H1 (cell line): Measurements from ENCODE around the gene PATL2. TPM values are rescaled to one million over a fixed set of nuclear protein-coding genes. Genes with fewer than 3 reads are reported as not detected.

Experiments
- CTCF ChIA-PET: fragments of 300-600 bp; sonication (Branson Sonifier 250); formaldehyde crosslinking; loops from one replicate; lab custom pipeline; 2021; ENCODE audit not compliant: partially characterized antibody; lab: Charles Lee
- POLR2A ChIA-PET: fragments of 300-600 bp; sonication (Branson Sonifier 250); formaldehyde crosslinking; loops from one replicate; lab custom pipeline; 2021; ENCODE audit warnings: inconsistent platforms; ENCODE audit not compliant: partially characterized antibody; lab: Charles Lee
- DNase-seq, 2 experiments: peaks; one replicate each; pipeline versions ENCODE4 v3.0.0 to v3.0.0-alpha.2; 2010 to 2022; ENCODE audit warnings: low spot score in 2 of 2, low read depth in 1 of 2, mixed read lengths in 1 of 2
- FAIRE-seq: peaks from 2 replicates; lab custom pipeline; 2011; peaks lifted over from hg19 to GRCh38; lab: Jason Lieb, UNC
- H2AFZ ChIP-seq: 2 replicates; pipeline ENCODE4 v1.8.1; 2012; ENCODE audit warnings: low read length, inconsistent platforms
- H2AK5ac ChIP-seq: 2 replicates; pipeline ENCODE4 v1.6.1; 2013; ENCODE audit warnings: low read depth, low read length
- H2BK120ac ChIP-seq: replicated peaks from 2 replicates; pipeline ENCODE3; 2013; ENCODE audit warnings: low read depth, low read length, inconsistent platforms
- H2BK12ac ChIP-seq: 2 replicates; pipeline ENCODE4 v1.6.1; 2013; ENCODE audit warnings: low read depth, low read length
- H2BK15ac ChIP-seq: 2 replicates; pipeline ENCODE4 v1.6.1; 2013; ENCODE audit warnings: low read length
- H2BK20ac ChIP-seq: 2 replicates; pipeline ENCODE4 v1.6.1; 2013; ENCODE audit warnings: low read length
- H2BK5ac ChIP-seq: 2 replicates; pipeline ENCODE4 v1.6.1; 2013; ENCODE audit warnings: low read depth, low read length
- H3K14ac ChIP-seq: 2 replicates; pipeline ENCODE4 v1.6.1; 2013; ENCODE audit warnings: inconsistent platforms; ENCODE audit not compliant: insufficient read length
- H3K18ac ChIP-seq: 2 replicates; pipeline ENCODE4 v1.6.1; 2013; ENCODE audit warnings: low read length; ENCODE audit errors: extremely low read depth
- H3K23ac ChIP-seq: 2 replicates; pipeline ENCODE4 v1.6.1; 2013; ENCODE audit warnings: inconsistent platforms; ENCODE audit not compliant: insufficient read length
- H3K23me2 ChIP-seq: 2 replicates; pipeline ENCODE4 v1.6.1; 2013; ENCODE audit warnings: low read depth, low read length
- H3K27ac ChIP-seq: 2 replicates; pipeline ENCODE4 v1.6.1; 2011; ENCODE audit warnings: low read depth, low read length, inconsistent platforms
- H3K27me3 ChIP-seq, 4 experiments: replicated peaks in 1 of 4; 1 replicate in 1 of 4; 2 replicates in 3 of 4; pipeline versions ENCODE4 v1.6.1 to v1.8.1; 2011 to 2013; ENCODE audit warnings: low read length in 3 of 4, mild to moderate bottlenecking in 3 of 4, inconsistent platforms in 2 of 4, mixed read lengths in 2 of 4, moderate library complexity in 1 of 4; ENCODE audit not compliant: control insufficient read depth in 3 of 4, insufficient read depth in 3 of 4; ENCODE audit errors: extremely low read depth in 1 of 4
- H3K36me3 ChIP-seq, 4 experiments: 2 replicates each; pipeline versions ENCODE4 v1.6.1 to v1.8.1; 2011 to 2013; ENCODE audit warnings: mild to moderate bottlenecking in 4 of 4, low read length in 3 of 4, moderate library complexity in 2 of 4, control low read depth in 1 of 4, inconsistent platforms in 1 of 4; ENCODE audit not compliant: insufficient read depth in 4 of 4, control insufficient read depth in 2 of 4
- H3K4ac ChIP-seq: replicated peaks from 2 replicates; pipeline ENCODE3; 2013; ENCODE audit warnings: low read length, low read depth, mixed read lengths, inconsistent platforms; ENCODE audit not compliant: insufficient read length
- H3K4me1 ChIP-seq, 4 experiments: replicated peaks in 1 of 4; 1 replicate in 1 of 4; 2 replicates in 3 of 4; pipeline versions ENCODE4 v1.6.1 to v1.8.1; 2011 to 2013; ENCODE audit warnings: low read length in 3 of 4, inconsistent platforms in 2 of 4, mixed read lengths in 1 of 4; ENCODE audit not compliant: insufficient read depth in 4 of 4, control insufficient read depth in 3 of 4
- H3K4me2 ChIP-seq, 2 experiments: 2 replicates each; pipeline versions ENCODE4 v1.6.1 to v1.8.1; 2011 to 2013; ENCODE audit warnings: low read depth in 2 of 2, low read length in 2 of 2, control low read depth in 1 of 2, inconsistent platforms in 1 of 2, mild to moderate bottlenecking in 1 of 2; ENCODE audit not compliant: insufficient read depth in 1 of 2
- H3K4me3 ChIP-seq, 4 experiments: fragments of 200-600, 300-600 bp in 1 of 4; sonication (generic), shearing (Covaris generic), sonication (Bioruptor Twin) in 1 of 4; 2 replicates each; pipeline versions ENCODE4 v1.5.1 to v1.8.1; 2011 to 2016; ENCODE audit warnings: low read length in 4 of 4, low read depth in 3 of 4, control low read depth in 2 of 4, inconsistent platforms in 2 of 4, mild to moderate bottlenecking in 2 of 4, mixed read lengths in 1 of 4, moderate library complexity in 1 of 4; ENCODE audit not compliant: insufficient read depth in 2 of 4; ENCODE audit errors: extremely low read depth in 1 of 4
- H3K56ac ChIP-seq: replicated peaks from 2 replicates; pipeline ENCODE3; 2013; ENCODE audit warnings: low read depth, mild to moderate bottlenecking, mixed read lengths, low read length, inconsistent platforms; ENCODE audit not compliant: insufficient read length
- H3K79me1 ChIP-seq: 2 replicates; pipeline ENCODE4 v1.6.1; 2013; ENCODE audit warnings: low read depth, low read length, control low read depth
- H3K79me2 ChIP-seq, 2 experiments: 2 replicates each; pipeline versions ENCODE4 v1.6.1 to v1.8.1; 2012 to 2013; ENCODE audit warnings: low read length in 2 of 2, mild to moderate bottlenecking in 2 of 2, inconsistent platforms in 1 of 2; ENCODE audit not compliant: insufficient read depth in 2 of 2, control insufficient read depth in 1 of 2
- H3K9ac ChIP-seq, 4 experiments: replicated peaks in 1 of 4; 1 replicate in 1 of 4; 2 replicates in 3 of 4; pipeline versions ENCODE4 v1.6.1 to v1.8.1; 2011 to 2013; ENCODE audit warnings: low read depth in 3 of 4, low read length in 3 of 4, control low read depth in 2 of 4, mild to moderate bottlenecking in 2 of 4, moderate library complexity in 2 of 4, inconsistent platforms in 1 of 4; ENCODE audit errors: extremely low read depth in 1 of 4
- H3K9me3 ChIP-seq, 2 experiments: 2 replicates each; pipeline versions ENCODE4 v1.6.1 to v1.8.1; 2012 to 2013; ENCODE audit warnings: mild to moderate bottlenecking in 2 of 2, moderate library complexity in 2 of 2, control low read depth in 1 of 2, inconsistent platforms in 1 of 2, low read depth in 1 of 2, low read length in 1 of 2, mixed read lengths in 1 of 2; ENCODE audit not compliant: insufficient read depth in 2 of 2
- H4K20me1 ChIP-seq, 2 experiments: replicated peaks in 1 of 2; 2 replicates each; pipeline versions ENCODE3 to v1.8.1; 2011 to 2013; ENCODE audit warnings: inconsistent platforms in 2 of 2, low read length in 2 of 2, mild to moderate bottlenecking in 1 of 2; ENCODE audit not compliant: insufficient read depth in 2 of 2, control insufficient read depth in 1 of 2
- H4K5ac ChIP-seq: 2 replicates; pipeline ENCODE4 v1.6.1; 2013; ENCODE audit warnings: low read length, low read depth, mixed read lengths, inconsistent platforms; ENCODE audit not compliant: insufficient read length
- H4K8ac ChIP-seq: 2 replicates; pipeline ENCODE4 v1.8.0; 2013; ENCODE audit warnings: mild to moderate bottlenecking, moderate library complexity, low read length, inconsistent platforms; ENCODE audit not compliant: insufficient read depth; ENCODE audit errors: extremely low read depth
- H4K91ac ChIP-seq: replicated peaks from 2 replicates; pipeline ENCODE3; 2013; ENCODE audit warnings: low read length, mixed read lengths, inconsistent platforms; ENCODE audit not compliant: insufficient read length
- BRCA1 ChIP-seq: IDR thresholded peaks from 2 replicates; pipeline ENCODE4 v1.6.1; 2012; ENCODE audit warnings: low read depth, low read length, improper control_type of control experiment
- CHD2 ChIP-seq: IDR thresholded peaks from 2 replicates; pipeline ENCODE4 v1.6.1; 2012; ENCODE audit warnings: low read length, improper control_type of control experiment
- RAD21 ChIP-seq, 2 experiments: IDR thresholded peaks in 1 of 2; conservative IDR thresholded peaks in 1 of 2; 2 replicates each; pipeline ENCODE4 v1.6.1; 2011; ENCODE audit warnings: low read depth in 2 of 2, low read length in 2 of 2, improper control_type of control experiment in 1 of 2, inconsistent platforms in 1 of 2, mild to moderate bottlenecking in 1 of 2, moderate library complexity in 1 of 2
- SP1 ChIP-seq: IDR thresholded peaks from 2 replicates; pipeline ENCODE4 v1.6.1; 2011; ENCODE audit warnings: low read depth, low read length
- TAF1 ChIP-seq: IDR thresholded peaks from 2 replicates; pipeline ENCODE4 v1.6.1; 2011; ENCODE audit warnings: mild to moderate bottlenecking, low read depth, low read length
- TAF7 ChIP-seq: optimal IDR thresholded peaks from 2 replicates; pipeline ENCODE3; 2011; ENCODE audit warnings: low read depth, mild to moderate bottlenecking, inconsistent platforms, low read length, moderate library complexity, borderline replicate concordance
- TCF12 ChIP-seq: IDR thresholded peaks from 2 replicates; pipeline ENCODE4 v1.6.1; 2011; ENCODE audit warnings: low read depth, mild to moderate bottlenecking, low read length
- TEAD4 ChIP-seq: IDR thresholded peaks from 2 replicates; pipeline ENCODE4 v1.6.1; 2012; ENCODE audit warnings: low read depth, low read length, inconsistent platforms, mixed read lengths
- WGBS, 2 experiments: shearing (Covaris generic) in 1 of 2; methylation state at CpG; one replicate each; pipeline versions ENCODE4 v1.1.6 to v1.1.7; 2013 to 2015; ENCODE audit warnings: low lambda C conversion rate in 2 of 2, mixed read lengths in 2 of 2, inconsistent platforms in 1 of 2, low coverage in 1 of 2, missing lambda C conversion rate in 1 of 2; ENCODE audit not compliant: insufficient replicate concordance in 2 of 2, insufficient coverage in 1 of 2, insufficient read length in 1 of 2; ENCODE audit errors: extremely low coverage in 1 of 2, missing lambda C conversion rate in 1 of 2; 5-methylcytosine and 5-hydroxymethylcytosine counted together
- polyA plus RNA-seq, 7 experiments: library from polyadenylated mRNA; depleted of rRNA in 3 of 7; stranded (reverse) in 5 of 7; unstranded in 2 of 7; fragments of >200 nt in 5 of 7; fragments of 200-250 nt in 2 of 7; gene quantifications; 1 replicate in 5 of 7; 2 replicates in 1 of 7; 4 replicates in 1 of 7; pipeline versions ENCODE4 v1.2.1 to v1.2.3, GENCODE V29; 2011 to 2013; ENCODE audit warnings: missing spikeins in 2 of 7, mixed read lengths in 2 of 7
- total RNA-seq: library from RNA; stranded (reverse); fragmentation: NEBNext Ultra II Directional; extraction: Animal tissue kit (Norgen Biotek cat#: 25700); gene quantifications from 2 replicates; pipeline ENCODE4 v1.2.1, GENCODE V29; 2021
- TF ChIP-seq, protein P1 (sequence below): IDR thresholded peaks from 2 replicates; pipeline ENCODE4 v1.6.1; 2011; ENCODE audit warnings: low read depth, mild to moderate bottlenecking, low read length; ENCODE audit not compliant: insufficient read depth
- TF ChIP-seq, protein P2 (sequence below): IDR thresholded peaks from 2 replicates; pipeline ENCODE4 v1.6.1; 2011; ENCODE audit warnings: low read length, improper control_type of control experiment
- TF ChIP-seq, protein P3 (sequence below): IDR thresholded peaks from 2 replicates; pipeline ENCODE4 v1.6.1; 2012; ENCODE audit warnings: inconsistent platforms
- TF ChIP-seq, protein P4 (sequence below): IDR thresholded peaks from 2 replicates; pipeline ENCODE4 v1.6.1; 2012; ENCODE audit warnings: inconsistent platforms

The PATL2 gene
- total and polyA plus RNA-seq, 2 of the 8 experiments (the other 6 are each of a cell fraction or from before 2014, with no cell fraction given): 0.65 to 1.3 TPM

DNA sequence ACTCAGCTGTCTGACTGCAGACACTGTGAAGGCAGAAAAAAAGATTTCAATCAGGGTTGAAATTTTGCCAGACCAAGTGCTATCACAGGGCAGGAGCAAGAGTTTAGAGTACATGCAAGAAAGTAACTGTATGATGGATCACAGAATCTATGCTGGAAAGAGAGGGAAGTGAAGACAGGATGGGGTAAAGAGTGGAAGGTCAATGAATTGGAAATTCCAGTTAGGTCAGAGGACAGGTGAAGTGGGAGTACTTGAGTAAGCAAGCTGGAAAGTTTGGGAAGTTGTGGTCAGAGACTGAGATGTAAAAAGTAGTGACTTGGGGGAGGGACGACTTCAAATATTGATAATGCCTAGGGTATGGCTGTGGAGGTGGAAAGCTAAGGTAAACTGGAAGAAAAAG is 54.8 kb downstream of the PATL2 start:
- no peak overlapping the region for H2BK15ac ChIP-seq
- POLR2A ChIA-PET: no interaction called here
- no peak for FAIRE-seq
- WGBS, 2 experiments: 82% methylated on average over 1 of the region's 1 CpG; no CpG with 5 or more reads in 1 of the 2 experiments
- no peak overlapping the region for H3K56ac ChIP-seq
- H3K4ac ChIP-seq: no peak overlapping the region
- H3K18ac ChIP-seq: no peak overlapping the region
- H3K36me3 ChIP-seq: peaks cover 2 to 47% (median 22%) of the 10 kb centered on the region in 4 experiments; a peak in 7 of 8 replicates
- H2BK12ac ChIP-seq: no peak overlapping the region
- no peaks in the 10 kb centered on the region for H3K23me2 ChIP-seq
- peaks cover 0 to 5% of the 10 kb centered on the region in 2 experiments; a peak in 2 of 4 replicates for H3K79me2 ChIP-seq
- no peak overlapping the region for H3K14ac ChIP-seq
- H2BK120ac ChIP-seq: no peak overlapping the region
- H2BK20ac ChIP-seq: no peak overlapping the region
- H3K4me2 ChIP-seq: no peak overlapping the region
- no peak overlapping the region for H3K9ac ChIP-seq
- H4K91ac ChIP-seq: no peak overlapping the region
- H3K23ac ChIP-seq: no peak overlapping the region
- no peak overlapping the region for H2AK5ac ChIP-seq
- no peak overlapping the region for H2AFZ ChIP-seq
- H4K20me1 ChIP-seq: no peaks in the 10 kb centered on the region
- no peaks in the 10 kb centered on the region for H3K79me1 ChIP-seq
- CTCF ChIA-PET: interaction anchor here (0.9 kb wide), 1 partner anchor 82 kb away, joined by 5 read pairs; no protein-coding TSS in a partner anchor
- H4K8ac ChIP-seq: no peak overlapping the region
- no peak overlapping the region for H3K27ac ChIP-seq
- no peaks in the 10 kb centered on the region for H3K9me3 ChIP-seq
- H3K4me1 ChIP-seq: no peaks in the 10 kb centered on the region
- H3K4me3 ChIP-seq: no peak overlapping the region
- DNase-seq: no peak
- no peak overlapping the region for H2BK5ac ChIP-seq
- no peaks in the 10 kb centered on the region for H3K27me3 ChIP-seq
- H4K5ac ChIP-seq: no peak overlapping the region
- no peak for TF ChIP-seq BRCA1
- TF ChIP-seq, protein P1, sequence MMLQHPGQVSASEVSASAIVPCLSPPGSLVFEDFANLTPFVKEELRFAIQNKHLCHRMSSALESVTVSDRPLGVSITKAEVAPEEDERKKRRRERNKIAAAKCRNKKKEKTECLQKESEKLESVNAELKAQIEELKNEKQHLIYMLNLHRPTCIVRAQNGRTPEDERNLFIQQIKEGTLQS: no peak
- no peak for TF ChIP-seq SP1
- TF ChIP-seq CHD2: no peak
- no peak for TF ChIP-seq RAD21 (IDR thresholded peaks at IDR 0.05 in 1 of 2, conservative IDR thresholded peaks at IDR 0.05 in 1 of 2; ENCODE audit: low read depth in 2 of 2, low read length in 2 of 2)
- TF ChIP-seq, protein P2, sequence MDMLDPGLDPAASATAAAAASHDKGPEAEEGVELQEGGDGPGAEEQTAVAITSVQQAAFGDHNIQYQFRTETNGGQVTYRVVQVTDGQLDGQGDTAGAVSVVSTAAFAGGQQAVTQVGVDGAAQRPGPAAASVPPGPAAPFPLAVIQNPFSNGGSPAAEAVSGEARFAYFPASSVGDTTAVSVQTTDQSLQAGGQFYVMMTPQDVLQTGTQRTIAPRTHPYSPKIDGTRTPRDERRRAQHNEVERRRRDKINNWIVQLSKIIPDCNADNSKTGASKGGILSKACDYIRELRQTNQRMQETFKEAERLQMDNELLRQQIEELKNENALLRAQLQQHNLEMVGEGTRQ: no peak
- TF ChIP-seq TAF1: no peak
- no peak for TF ChIP-seq TCF12
- TF ChIP-seq TAF7: no peak
- TF ChIP-seq TEAD4: no peak
- TF ChIP-seq, protein P3, sequence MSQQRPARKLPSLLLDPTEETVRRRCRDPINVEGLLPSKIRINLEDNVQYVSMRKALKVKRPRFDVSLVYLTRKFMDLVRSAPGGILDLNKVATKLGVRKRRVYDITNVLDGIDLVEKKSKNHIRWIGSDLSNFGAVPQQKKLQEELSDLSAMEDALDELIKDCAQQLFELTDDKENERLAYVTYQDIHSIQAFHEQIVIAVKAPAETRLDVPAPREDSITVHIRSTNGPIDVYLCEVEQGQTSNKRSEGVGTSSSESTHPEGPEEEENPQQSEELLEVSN: no peak
- TF ChIP-seq, protein P4, sequence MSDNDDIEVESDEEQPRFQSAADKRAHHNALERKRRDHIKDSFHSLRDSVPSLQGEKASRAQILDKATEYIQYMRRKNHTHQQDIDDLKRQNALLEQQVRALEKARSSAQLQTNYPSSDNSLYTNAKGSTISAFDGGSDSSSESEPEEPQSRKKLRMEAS: no peak
